GM10847 (cell line): ENCODE measurements around the gene ARMH1.

Source experiments
- POLR2A ChIP-seq: IDR thresholded peaks from 2 replicates; pipeline ENCODE4 v1.6.1; 2011; ENCODE audit not compliant: insufficient read length; ENCODE audit errors: extremely low read depth

Gene ARMH1

GRCh38 chr1:44641126-44642102 is 33.1 kb upstream of the ARMH1 start:
- TF ChIP-seq POLR2A, result no peak

GRCh38 chr1:44642255-44642654 is 32.3 kb upstream of the ARMH1 start:
- no peak for TF ChIP-seq POLR2A

GRCh38 chr1:44642925-44643324 is 31.6 kb upstream of the ARMH1 start:
- TF ChIP-seq POLR2A, result no peak

GRCh38 chr1:44643721-44644334 is 30.7 kb upstream of the ARMH1 start:
- no peak for TF ChIP-seq POLR2A

- no peak for TF ChIP-seq POLR2A
Measured at GRCh38 chr1:44644806-44645205, 29.7 kb upstream of the ARMH1 start.

- TF ChIP-seq POLR2A, result no peak
Measured at GRCh38 chr1:44645476-44646244, 28.9 kb upstream of the ARMH1 start.

GRCh38 chr1:44646261-44647110 is 28.0 kb upstream of the ARMH1 start:
- no peak for TF ChIP-seq POLR2A

- TF ChIP-seq POLR2A, result no peak
Measured at GRCh38 chr1:44647896-44648295, 26.6 kb upstream of the ARMH1 start.

- no peak for TF ChIP-seq POLR2A
Measured at GRCh38 chr1:44648529-44649250, 25.8 kb upstream of the ARMH1 start.

GRCh38 chr1:44649788-44650158 is 24.7 kb upstream of the ARMH1 start:
- TF ChIP-seq POLR2A, result no peak

GRCh38 chr1:44650159-44650831 is 24.2 kb upstream of the ARMH1 start:
- TF ChIP-seq POLR2A, result no peak

- TF ChIP-seq POLR2A, result no peak
Measured at GRCh38 chr1:44651069-44651468, 23.4 kb upstream of the ARMH1 start.

GRCh38 chr1:44652445-44653106 is 21.9 kb upstream of the ARMH1 start:
- TF ChIP-seq POLR2A, result no peak
